Stimulated activated CD4-positive, alpha-beta T cell treated with anti-CD3 and anti-CD28 coated beads, Interleukin-4, amount 100 ng/mL, for 24 hours (primary cell): ENCODE data around the gene ASIC1.

Experiments used
- DNase-seq: peaks from one replicate; pipeline ENCODE4 v3.0.0-alpha.2; 2020

The ASIC1 gene

GRCh38 chr12:50110127-50110761, 52.8 kb downstream of the ASIC1 start:
- DNase-seq: no peak

GRCh38 chr12:50110762-50111351, 53.5 kb downstream of the ASIC1 start:
- no peak for DNase-seq

- DNase-seq: no peak
These were observed 53.9 kb downstream of the ASIC1 start for GRCh38 chr12:50111395-50111692.

- peak; percentile 99 for DNase-seq
These were observed 54.5 kb downstream of the ASIC1 start, which contains the start of gene COX14 for GRCh38 chr12:50111693-50112455. Gene COX14 (plus strand): TSS chr12:50112236. CDS start chr12:50120044, 7,808 bp downstream.

GRCh38 chr12:50112456-50113218, 55.2 kb downstream of the ASIC1 start:
- no peak for DNase-seq

- no peak for DNase-seq
These were observed 59.7 kb downstream of the ASIC1 start for GRCh38 chr12:50117057-50117622.

GRCh38 chr12:50119387-50119786, 62.0 kb downstream of the ASIC1 start:
- no peak for DNase-seq

GRCh38 chr12:50120521-50120920, 63.1 kb downstream of the ASIC1 start:
- no peak for DNase-seq

- no peak for DNase-seq
These were observed 63.6 kb downstream of the ASIC1 start for GRCh38 chr12:50120953-50121352.

GRCh38 chr12:50121641-50122040, 64.2 kb downstream of the ASIC1 start:
- DNase-seq: no peak

- no peak for DNase-seq
These were observed 65.8 kb downstream of the ASIC1 start for GRCh38 chr12:50123203-50123602.

- no peak for DNase-seq
These were observed 70.2 kb downstream of the ASIC1 start for GRCh38 chr12:50127546-50127945.

- no peak for DNase-seq
These were observed 71.9 kb downstream of the ASIC1 start for GRCh38 chr12:50129290-50129689.

- DNase-seq: no peak
These were observed 75.2 kb downstream of the ASIC1 start for GRCh38 chr12:50132505-50133135.
